ENCODE data around the gene CDHR5. TPM values are rescaled to one million over a fixed set of nuclear protein-coding genes. Genes with fewer than 3 reads are reported as not detected.
A peak's percentile ranks its signal among the peaks of the same experiment; 100 is the strongest.

The CDHR5 gene
- total RNA-seq = 1 to 10 TPM in 1 of 7 donors, under 1 TPM in 2, not detected in 4; 0.20 to 2.3 (median 0.22) TPM
- polyA plus RNA-seq = under 1 TPM in 1 of 2 donors, not detected in 1; 0.07 TPM
- long read RNA-seq, donor 1, partial matches to known transcripts = 0 of 2 reads
- long read RNA-seq, donor 1, other reads (novel, unspliced or antisense) = 2 of 2 reads
- long read RNA-seq, donor 2 = 0 reads
- long read RNA-seq, donor 3 = 0 reads

- Histone ChIP-seq H3K4me1 (ENCODE audit: insufficient read depth) (peaks cover 5% of the 10 kb centered on the region), H3K4me3 (no peak within 1 kb of the TSS), H3K27ac (no peak within 1 kb of the TSS), H3K36me3 (no peaks in the 10 kb centered on the region), H3K27me3 (no peaks in the 10 kb centered on the region), H3K9me3 (no peaks in the 10 kb centered on the region)
- intact Hi-C loops (cut with DNase I) = no loop called here
- WGBS, 3 donors = 67 to 77% (median 69%) methylated on average over 19 to 33 of the region's 33 CpGs
- TF ChIP-seq CTCF (IDR thresholded peaks at IDR 0.05) (no peak), POLR2A (IDR thresholded peaks at IDR 0.05) (no peak), EP300 (IDR thresholded peaks at IDR 0.05) (no peak)
- DNase-seq = peak in 3 of 5 donors; percentile 23 to 36 (median 23)
Observed at GRCh38 chr11:624705-625635, at the start of gene CDHR5. Gene CDHR5 (minus strand): TSS chr11:624955. CDS start chr11:624902, 53 bp downstream.

GRCh38 chr11:674406-674805 lies 49.7 kb upstream of the CDHR5 start:
- Histone ChIP-seq H3K4me1 (ENCODE audit: insufficient read depth) (no peaks in the 10 kb centered on the region), H3K27ac (no peak overlapping the region), H3K4me3 (no peak overlapping the region), H3K36me3 (no peaks in the 10 kb centered on the region), H3K9me3 (no peaks in the 10 kb centered on the region), H3K27me3 (no peaks in the 10 kb centered on the region)
- no peak for TF ChIP-seq CTCF (IDR thresholded peaks at IDR 0.05)
- TF ChIP-seq EP300 (IDR thresholded peaks at IDR 0.05) = no peak
- TF ChIP-seq POLR2A (IDR thresholded peaks at IDR 0.05) = no peak
- intact Hi-C loops (cut with DNase I) = loop anchor here in 1 of 4 donors (10.0 kb wide), 1 partner anchor 60 kb away; the partner anchor contains the start of gene IRF7
- WGBS, 3 donors = 85 to 89% (median 86%) methylated on average over 17 of the region's 17 CpGs
- no peak for DNase-seq

- WGBS, 3 donors = 87 to 93% (median 93%) methylated on average over 8 of the region's 8 CpGs
- H3K27ac ChIP-seq = no peak overlapping the region
- H3K27me3 ChIP-seq = no peaks in the 10 kb centered on the region
- no peaks in the 10 kb centered on the region for H3K36me3 ChIP-seq
- H3K4me3 ChIP-seq = no peak overlapping the region
- DNase-seq = no peak
- intact Hi-C loops (cut with DNase I) = loop anchor here in 1 of 4 donors (10.0 kb wide), 1 partner anchor 59 kb away; the partner anchor contains the start of gene IRF7
- TF ChIP-seq POLR2A (IDR thresholded peaks at IDR 0.05) (no peak), EP300 (IDR thresholded peaks at IDR 0.05) (no peak), CTCF (IDR thresholded peaks at IDR 0.05) (no peak)
- no peaks in the 10 kb centered on the region for H3K4me1 ChIP-seq (ENCODE audit: insufficient read depth)
- no peaks in the 10 kb centered on the region for H3K9me3 ChIP-seq
Observed at GRCh38 chr11:673866-674265, 49.1 kb upstream of the CDHR5 start.

GRCh38 chr11:665704-666281 lies 41.0 kb upstream of the CDHR5 start:
- H3K4me1 ChIP-seq (ENCODE audit: insufficient read depth) = peaks cover 6% of the 10 kb centered on the region
- H3K27me3 ChIP-seq = no peaks in the 10 kb centered on the region
- peak in 3 of 5 donors; percentile 29 to 53 (median 48) for DNase-seq
- H3K9me3 ChIP-seq = no peaks in the 10 kb centered on the region
- intact Hi-C loops (cut with DNase I) = no loop called here
- WGBS, 3 donors = 25 to 36% (median 26%) methylated on average over 11 of the region's 11 CpGs
- H3K4me3 ChIP-seq = no peak overlapping the region
- TF ChIP-seq EP300 (IDR thresholded peaks at IDR 0.05) (no peak), CTCF (IDR thresholded peaks at IDR 0.05) (no peak), POLR2A (IDR thresholded peaks at IDR 0.05) (no peak)
- no peak overlapping the region for H3K27ac ChIP-seq
- no peaks in the 10 kb centered on the region for H3K36me3 ChIP-seq

Data from ovary (tissue), 10 donors.